HepG2 (cell line): Measurements from ENCODE around the gene DPH3. TPM values are rescaled to one million over a fixed set of nuclear protein-coding genes. Genes with fewer than 3 reads are reported as not detected.

ENCODE experiments used
- ATAC-seq: fragments of 200-7000 bp; cut with Tn5 transposase; 3 replicates; pipeline ENCODE4 v1.9.1; 2020; ENCODE audit warnings: mild to moderate bottlenecking, moderate library complexity
- Bru-seq: library from RNA; stranded (reverse); fragments of 400-500 nt; gene quantifications from one replicate; lab custom pipeline; 2021; lab: Mats Ljungman, UMichigan
- BruChase-seq, 2 experiments: library from RNA; stranded (reverse); fragments of 400-500 nt; gene quantifications; one replicate each; lab custom pipeline; 2021; lab: Mats Ljungman, UMichigan
- BruUV-seq: library from RNA; stranded (reverse); fragments of 400-500 nt; replicated peaks from 2 replicates; lab custom pipeline; 2021; lab: Mats Ljungman, UMichigan
- CTCF ChIA-PET: fragments of 300-600 bp; formaldehyde crosslinking; extraction: SDS; loops from one replicate; lab custom pipeline; 2021; ENCODE audit warnings: low total read pairs, inconsistent platforms, low intra/inter-chr PET ratio; lab: Yijun Ruan, JAX
- POLR2A ChIA-PET: fragments of 350-600 bp; sonication (Branson Sonifier 250); formaldehyde crosslinking; loops from one replicate; lab custom pipeline; 2020; ENCODE audit warnings: antibody characterized with exemption, inconsistent platforms; lab: Yijun Ruan, JAX
- DNase-seq: peaks from one replicate; pipeline ENCODE4 v3.0.0-alpha.2; 2015; ENCODE audit warnings: low spot score
- FAIRE-seq: peaks from 3 replicates; lab custom pipeline; 2011; peaks lifted over from hg19 to GRCh38; lab: Jason Lieb, UNC
- H2AFZ ChIP-seq: one replicate; pipeline ENCODE4 v1.6.1; 2011; ENCODE audit warnings: low read length, inconsistent platforms
- H3K27ac ChIP-seq: fragments of 300-600 bp; 3 replicates; pipeline ENCODE4 v1.8.0; 2011; ENCODE audit warnings: mixed run types, mild to moderate bottlenecking, mixed read lengths, low read length, inconsistent platforms; ENCODE audit not compliant: insufficient read depth; ENCODE audit errors: extremely low read length
- H3K27me3 ChIP-seq, 2 experiments: fragments of 200-600 bp in 1 of 2; 2 replicates in 1 of 2; 3 replicates in 1 of 2; pipeline versions ENCODE4 v1.6.0 to v1.8.0; 2011; ENCODE audit warnings: low read length in 2 of 2, mild to moderate bottlenecking in 2 of 2, moderate library complexity in 2 of 2, inconsistent platforms in 1 of 2; ENCODE audit not compliant: insufficient read depth in 2 of 2, control insufficient read depth in 1 of 2
- H3K36me3 ChIP-seq, 2 experiments: fragments of 200-600 bp in 1 of 2; replicated peaks in 1 of 2; 2 replicates in 1 of 2; 3 replicates in 1 of 2; pipeline versions ENCODE4 v1.5.1 to v1.8.0; 2011; ENCODE audit warnings: low read length in 2 of 2, inconsistent platforms in 1 of 2; ENCODE audit not compliant: insufficient read depth in 2 of 2, control insufficient read depth in 1 of 2
- H3K4me1 ChIP-seq: 2 replicates; pipeline ENCODE4 v1.5.1; 2012; ENCODE audit warnings: low read length, inconsistent platforms; ENCODE audit not compliant: insufficient read depth
- H3K4me2 ChIP-seq: 2 replicates; pipeline ENCODE4 v1.6.0; 2011; ENCODE audit warnings: low read depth, low read length, inconsistent platforms
- H3K4me3 ChIP-seq, 3 experiments: fragments of 200-600 bp in 1 of 3; sonication (generic), shearing (Covaris generic) in 1 of 3; replicated peaks in 1 of 3; 2 replicates each; pipeline ENCODE4 v1.5.1; 2011 to 2016; ENCODE audit warnings: low read length in 3 of 3, inconsistent platforms in 2 of 3, low read depth in 2 of 3, mild to moderate bottlenecking in 2 of 3, control low read depth in 1 of 3, mixed read lengths in 1 of 3; ENCODE audit not compliant: insufficient read depth in 1 of 3
- H3K79me2 ChIP-seq: one replicate; pipeline ENCODE4 v1.6.1; 2011; ENCODE audit warnings: low read length, inconsistent platforms; ENCODE audit not compliant: insufficient read depth
- H3K9ac ChIP-seq: 2 replicates; pipeline ENCODE4 v1.6.0; 2011; ENCODE audit warnings: mild to moderate bottlenecking, low read depth, low read length, inconsistent platforms; ENCODE audit not compliant: insufficient read depth
- H3K9me3 ChIP-seq: 2 replicates; pipeline ENCODE4 v1.5.1; 2012; ENCODE audit warnings: mild to moderate bottlenecking, low read length
- H4K20me1 ChIP-seq: 2 replicates; pipeline ENCODE4 v1.6.0; 2011; ENCODE audit warnings: inconsistent platforms, mild to moderate bottlenecking, low read length, moderate library complexity; ENCODE audit not compliant: insufficient read depth
- CHCHD3 ChIP-seq: sonication (generic); formaldehyde crosslinking; IDR thresholded peaks from 2 replicates; pipeline ENCODE4 v1.8.0; 2022; ENCODE audit warnings: mild to moderate bottlenecking, missing genetic modification reagents, moderate library complexity
- ELF4 ChIP-seq: sonication (generic); formaldehyde crosslinking; IDR thresholded peaks from 2 replicates; pipeline ENCODE4 v1.5.0; 2020; ENCODE audit warnings: missing genetic modification reagents, mild to moderate bottlenecking, moderate library complexity, borderline replicate concordance
- ISX ChIP-seq: sonication (generic); formaldehyde crosslinking; conservative IDR thresholded peaks from 2 replicates; pipeline ENCODE4 v1.5.0; 2020; ENCODE audit warnings: missing genetic modification reagents
- JDP2 ChIP-seq: sonication (generic); formaldehyde crosslinking; IDR thresholded peaks from 2 replicates; pipeline ENCODE4 v1.8.1; 2022; ENCODE audit warnings: missing genetic modification reagents, borderline replicate concordance
- ONECUT2 ChIP-seq: sonication (generic); formaldehyde crosslinking; IDR thresholded peaks from 2 replicates; pipeline ENCODE4 v1.4.0; 2020; ENCODE audit warnings: missing genetic modification reagents
- SIX4 ChIP-seq: sonication (generic); formaldehyde crosslinking; IDR thresholded peaks from 2 replicates; pipeline ENCODE4 v1.4.0; 2020; ENCODE audit warnings: missing genetic modification reagents
- SNRNP70 ChIP-seq: fragments of 200-400 bp; formaldehyde crosslinking; IDR thresholded peaks from 2 replicates; pipeline ENCODE4 v1.6.1; 2017; ENCODE audit warnings: mild to moderate bottlenecking, low read depth, low read length, moderate library complexity
- U2AF2 ChIP-seq: fragments of 200-400 bp; formaldehyde crosslinking; IDR thresholded peaks from 2 replicates; pipeline ENCODE4 v1.6.1; 2017; ENCODE audit warnings: low read depth, mild to moderate bottlenecking, low read length
- ZNF124 ChIP-seq: sonication (generic); formaldehyde crosslinking; IDR thresholded peaks from 2 replicates; pipeline ENCODE4 v1.4.0; 2020; ENCODE audit warnings: missing genetic modification reagents
- WGBS: methylation state at CpG from one replicate; pipeline ENCODE4 v1.1.6; 2017; ENCODE audit warnings: low lambda C conversion rate; 5-methylcytosine and 5-hydroxymethylcytosine counted together
- in situ Hi-C: cut with HindIII; loops from 2 replicates; pipeline ENCODE4 v1.10.0; 2017; ENCODE audit warnings: low pct_unique_long_range_greater_than_20kb; ENCODE audit not compliant: extremely low pct_ligation_motif_present
- intact Hi-C: fragments of 100-400 bp; cut with micrococcal nuclease; formaldehyde crosslinking; loops from one replicate; pipeline ENCODE4 v1.10.0; 2022; ENCODE audit not compliant: unreplicated experiment
- long read RNA-seq, 2 experiments: library from RNA in 1 of 2; library from polyadenylated mRNA in 1 of 2; stranded (forward) in 1 of 2; unstranded in 1 of 2; transcript quantifications; one replicate each; pipeline ENCODE4 v2.0.0, GENCODE V29; 2019 to 2022
- polyA minus RNA-seq, 3 experiments: library from RNA; depleted of rRNA, polyadenylated mRNA; stranded (reverse); fragments of >200 nt; gene quantifications; 2 replicates each; pipeline ENCODE4 v1.2.3, GENCODE V29; 2011; ENCODE audit warnings: low replicate concordance in 1 of 3
- polyA plus RNA-seq, 8 experiments: library from polyadenylated mRNA; depleted of rRNA in 3 of 8; stranded (reverse) in 7 of 8; unstranded in 1 of 8; fragments of >200 nt; fragmentation: Illumina TruSeq in 4 of 8; extraction: Trizol in 4 of 8; gene quantifications; 2 replicates each; pipeline versions ENCODE4 v1.2.1 to v1.2.3, GENCODE V29; 2011 to 2016; ENCODE audit warnings: low read depth in 4 of 8, missing spikeins in 1 of 8, mixed read lengths in 1 of 8; ENCODE audit not compliant: insufficient read depth in 1 of 8
- total RNA-seq, 5 experiments: library from RNA; depleted of rRNA; stranded (reverse); fragments of >200 nt; fragmentation: Illumina TruSeq; extraction: Trizol; gene quantifications; 2 replicates each; pipeline ENCODE4 v1.2.3, GENCODE V29; 2016; ENCODE audit warnings: low read depth in 1 of 5
- TF ChIP-seq, protein P1 (sequence below): sonication (generic); formaldehyde crosslinking; IDR thresholded peaks from 2 replicates; pipeline ENCODE4 v1.4.0; 2020; ENCODE audit warnings: missing genetic modification reagents, borderline replicate concordance
- TF ChIP-seq, protein P2 (sequence below): sonication (generic); formaldehyde crosslinking; IDR thresholded peaks from 2 replicates; pipeline ENCODE4 v1.8.1; 2023; ENCODE audit warnings: mild to moderate bottlenecking, inconsistent platforms, moderate library complexity, missing genetic modification reagents, borderline replicate concordance

Gene DPH3
- total RNA-seq (2016; rRNA removed; fragmentation: Illumina TruSeq; extraction: Trizol) (21.6 and 40.0 TPM in 2 replicates), polyA plus RNA-seq (2011; rRNA removed) (15.6 and 18.3 TPM in 2 replicates), polyA minus RNA-seq (2011; rRNA and poly(A)+ RNA removed; ENCODE audit: low replicate concordance) (5.6 and 6.9 TPM in 2 replicates), Bru-seq, nascent RNA (percentile 82 among the genes with signal in this experiment), BruChase-seq, experiment 1, labeled RNA remaining after a 6-hour chase (percentile 93 among the genes with signal in this experiment), BruChase-seq, experiment 2, labeled RNA remaining after a 2-hour chase (percentile 87 among the genes with signal in this experiment)
- total RNA-seq (2016; cell fraction: cytosol; rRNA removed; fragmentation: Illumina TruSeq; extraction: Trizol; ENCODE audit: low read depth) = 14.7 and 18.5 TPM in 2 replicates
- 21.8 and 34.1 TPM in 2 replicates for total RNA-seq (2016; cell fraction: insoluble cytoplasmic fraction; rRNA removed; fragmentation: Illumina TruSeq; extraction: Trizol)
- total RNA-seq (2016; cell fraction: membrane; rRNA removed; fragmentation: Illumina TruSeq; extraction: Trizol) = 37.4 and 40.6 TPM in 2 replicates
- total RNA-seq (2016; cell fraction: nucleus; rRNA removed; fragmentation: Illumina TruSeq; extraction: Trizol) = 10.6 and 11.0 TPM in 2 replicates
- 6.7 and 10.0 TPM in 2 replicates for polyA plus RNA-seq (2011; cell fraction: cytosol; rRNA removed)
- 2.0 and 3.6 TPM in 2 replicates for polyA plus RNA-seq (2011; cell fraction: nucleus; rRNA removed)
- 23.4 and 26.6 TPM in 2 replicates for polyA plus RNA-seq (2012)
- 53.4 and 78.8 TPM in 2 replicates for polyA plus RNA-seq (2016; cell fraction: cytosol; fragmentation: Illumina TruSeq; extraction: Trizol; ENCODE audit: low read depth)
- 73.2 and 81.4 TPM in 2 replicates for polyA plus RNA-seq (2016; cell fraction: insoluble cytoplasmic fraction; fragmentation: Illumina TruSeq; extraction: Trizol; ENCODE audit: low read depth)
- polyA plus RNA-seq (2016; cell fraction: membrane; fragmentation: Illumina TruSeq; extraction: Trizol; ENCODE audit: low read depth) = 73.1 and 94.3 TPM in 2 replicates
- 30.4 and 35.4 TPM in 2 replicates for polyA plus RNA-seq (2016; cell fraction: nucleus; fragmentation: Illumina TruSeq; extraction: Trizol; ENCODE audit: insufficient read depth, low read depth)
- 6.9 and 8.9 TPM in 2 replicates for polyA minus RNA-seq (2011; cell fraction: cytosol; rRNA and poly(A)+ RNA removed)
- polyA minus RNA-seq (2011; cell fraction: nucleus; rRNA and poly(A)+ RNA removed) = 6.0 and 7.2 TPM in 2 replicates
- long read RNA-seq, experiment 1, transcript DPH3-204 (3 exons, 3,131 nt) = major isoform, 42 of 65 reads
- long read RNA-seq, experiment 1, transcript DPH3-202 (2 exons, 3,052 nt) = minor isoform, 19 of 65 reads
- long read RNA-seq, experiment 1, partial matches to known transcripts = 0 of 65 reads
- long read RNA-seq, experiment 1, other reads (novel, unspliced or antisense) = 4 of 65 reads
- long read RNA-seq, experiment 2, transcript DPH3-204 (3 exons, 3,131 nt) = minor isoform, 17 of 67 reads
- long read RNA-seq, experiment 2, transcript DPH3-202 (2 exons, 3,052 nt) = major isoform, 25 of 67 reads
- long read RNA-seq, experiment 2, partial matches to known transcripts = 0 of 67 reads
- long read RNA-seq, experiment 2, other reads (novel, unspliced or antisense) = 25 of 67 reads

- Histone ChIP-seq H3K4me3 (peak within 1 kb of the TSS; percentile 88 to 97 (median 97)), H3K79me2 (peaks cover 63% of the 10 kb centered on the region), H3K4me1 (peaks cover 36% of the 10 kb centered on the region), H3K4me2 (peak within 1 kb of the TSS; percentile 86), H3K36me3 (peaks cover 0 to 32% of the 10 kb centered on the region in 2 experiments; a peak in 3 of 5 replicates), H3K9me3 (no peaks in the 10 kb centered on the region), H4K20me1 (no peaks in the 10 kb centered on the region), H2AFZ (peak within 1 kb of the TSS; percentile 83), H3K27me3 (no peaks in the 10 kb centered on the region; a peak in 1 of 5 replicates), H3K27ac (peak within 1 kb of the TSS; percentile 93), H3K9ac (peak within 1 kb of the TSS; percentile 95)
- peak; percentile 98 for DNase-seq
- peak; percentile 87 for FAIRE-seq
- ChIA-PET CTCF (interaction anchor here (1.1 kb wide), 1 partner anchor 18 kb away, joined by 3 read pairs; no protein-coding TSS in a partner anchor), POLR2A (interaction anchor here (1.0 to 3.2 kb wide), 8 partner anchors 12 to 1478 kb away, joined by 4 to 112 read pairs (median 4); partner anchors contain the start of gene TBC1D5)
- in situ Hi-C loops = no loop called here
- ATAC-seq = peak; percentile 98
- intact Hi-C loops = loop anchor here (1.0 kb wide), 1 partner anchor 12 kb away; no protein-coding TSS in a partner anchor
- no TSS peak for BruUV-seq
- 0% methylated on average over 6 of the region's 61 CpGs for WGBS
- TF ChIP-seq U2AF2 (no peak), ELF4 (no peak), SIX4 (no peak), JDP2 (CRISPR knock-in tag) (no peak), ONECUT2 (CRISPR knock-in tag) (0 out of 2 replicates have a peak, but pooled peaks have one; percentile 13), CHCHD3 (CRISPR knock-in tag) (no peak), SNRNP70 (no peak), ISX (CRISPR knock-in tag) (no peak), ZNF124 (no peak; the same call in 1 of the 2 replicates)
- TF ChIP-seq, protein P1, sequence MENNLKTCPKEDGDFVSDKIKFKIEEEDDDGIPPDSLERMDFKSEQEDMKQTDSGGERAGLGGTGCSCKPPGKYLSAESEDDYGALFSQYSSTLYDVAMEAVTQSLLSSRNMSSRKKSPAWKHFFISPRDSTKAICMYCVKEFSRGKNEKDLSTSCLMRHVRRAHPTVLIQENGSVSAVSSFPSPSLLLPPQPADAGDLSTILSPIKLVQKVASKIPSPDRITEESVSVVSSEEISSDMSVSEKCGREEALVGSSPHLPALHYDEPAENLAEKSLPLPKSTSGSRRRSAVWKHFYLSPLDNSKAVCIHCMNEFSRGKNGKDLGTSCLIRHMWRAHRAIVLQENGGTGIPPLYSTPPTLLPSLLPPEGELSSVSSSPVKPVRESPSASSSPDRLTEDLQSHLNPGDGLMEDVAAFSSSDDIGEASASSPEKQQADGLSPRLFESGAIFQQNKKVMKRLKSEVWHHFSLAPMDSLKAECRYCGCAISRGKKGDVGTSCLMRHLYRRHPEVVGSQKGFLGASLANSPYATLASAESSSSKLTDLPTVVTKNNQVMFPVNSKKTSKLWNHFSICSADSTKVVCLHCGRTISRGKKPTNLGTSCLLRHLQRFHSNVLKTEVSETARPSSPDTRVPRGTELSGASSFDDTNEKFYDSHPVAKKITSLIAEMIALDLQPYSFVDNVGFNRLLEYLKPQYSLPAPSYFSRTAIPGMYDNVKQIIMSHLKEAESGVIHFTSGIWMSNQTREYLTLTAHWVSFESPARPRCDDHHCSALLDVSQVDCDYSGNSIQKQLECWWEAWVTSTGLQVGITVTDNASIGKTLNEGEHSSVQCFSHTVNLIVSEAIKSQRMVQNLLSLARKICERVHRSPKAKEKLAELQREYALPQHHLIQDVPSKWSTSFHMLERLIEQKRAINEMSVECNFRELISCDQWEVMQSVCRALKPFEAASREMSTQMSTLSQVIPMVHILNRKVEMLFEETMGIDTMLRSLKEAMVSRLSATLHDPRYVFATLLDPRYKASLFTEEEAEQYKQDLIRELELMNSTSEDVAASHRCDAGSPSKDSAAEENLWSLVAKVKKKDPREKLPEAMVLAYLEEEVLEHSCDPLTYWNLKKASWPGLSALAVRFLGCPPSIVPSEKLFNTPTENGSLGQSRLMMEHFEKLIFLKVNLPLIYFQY (CRISPR knock-in tag) = peak; percentile 57; the same call in 1 of the 2 replicates
- TF ChIP-seq, protein P2, sequence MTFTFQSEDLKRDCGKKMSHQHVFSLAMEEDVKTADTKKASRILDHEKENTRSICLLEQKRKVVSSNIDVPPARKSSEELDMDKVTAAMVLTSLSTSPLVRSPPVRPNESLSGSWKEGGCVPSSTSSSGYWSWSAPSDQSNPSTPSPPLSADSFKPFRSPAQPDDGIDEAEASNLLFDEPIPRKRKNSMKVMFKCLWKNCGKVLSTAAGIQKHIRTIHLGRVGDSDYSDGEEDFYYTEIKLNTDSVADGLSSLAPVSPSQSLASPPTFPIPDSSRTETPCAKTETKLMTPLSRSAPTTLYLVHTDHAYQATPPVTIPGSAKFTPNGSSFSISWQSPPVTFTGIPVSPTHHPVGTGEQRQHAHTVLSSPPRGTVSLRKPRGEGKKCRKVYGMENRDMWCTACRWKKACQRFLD (CRISPR knock-in tag) = no peak; the same call in 1 of the 2 replicates
Measured at GRCh38 chr3:16264708-16265454, at the start of gene DPH3, which contains the start of gene OXNAD1. DPH3 (minus strand) TSS chr3:16264943; CDS start chr3:16264876, 67 bp downstream. OXNAD1 (plus strand) TSS chr3:16265212; CDS start chr3:16270953, 5,741 bp downstream.
